Panc1 (cell line): ENCODE data around the gene CLEC4M. TPM values are rescaled to one million over a fixed set of nuclear protein-coding genes. Genes with fewer than 3 reads are reported as not detected.
"Not testable (repeated sequence)": the region's sequence is repeated elsewhere in the genome, so short reads cannot be mapped to it uniquely, and the experiment has no call there.

Experiments used
- ATAC-seq: fragments of 200-7000 bp; cut with Tn5 transposase; 2 replicates; pipeline ENCODE4 v1.9.1; 2020; ENCODE audit warnings: mild to moderate bottlenecking, moderate library complexity
- BruUV-seq: library from RNA; stranded (reverse); fragments of 400-500 nt; replicated peaks from 2 replicates; lab custom pipeline; 2021; lab: Mats Ljungman, UMichigan
- CTCF ChIA-PET: fragments of 300-600 bp; sonication (Branson Sonifier 250); formaldehyde crosslinking; loops from one replicate; lab custom pipeline; 2022; ENCODE audit warnings: antibody characterized with exemption; lab: Charles Lee
- POLR2A ChIA-PET: fragments of 300-600 bp; sonication (Branson Sonifier 250); formaldehyde crosslinking; loops from one replicate; lab custom pipeline; 2022; ENCODE audit warnings: antibody characterized with exemption; lab: Charles Lee
- DNase-seq: peaks from one replicate; pipeline ENCODE4 v3.0.0-alpha.2; 2010; ENCODE audit warnings: low read depth, low spot score
- H3K27ac ChIP-seq: 2 replicates; pipeline ENCODE4 v1.5.1; 2011; ENCODE audit warnings: mild to moderate bottlenecking, low read length, inconsistent platforms
- H3K27me3 ChIP-seq: fragments of 200-500 bp; sonication (Bioruptor generic); 2 replicates; pipeline ENCODE4 v1.6.0; 2014; ENCODE audit warnings: low read length, inconsistent platforms; ENCODE audit not compliant: control insufficient read depth, insufficient read depth
- H3K36me3 ChIP-seq: fragments of 200-500 bp; sonication (Bioruptor generic); 2 replicates; pipeline ENCODE4 v1.5.1; 2014; ENCODE audit warnings: inconsistent platforms, mild to moderate bottlenecking, low read length, moderate library complexity; ENCODE audit not compliant: control insufficient read depth, insufficient read depth
- H3K4me1 ChIP-seq: 2 replicates; pipeline ENCODE4 v1.5.1; 2011; ENCODE audit warnings: inconsistent platforms, mild to moderate bottlenecking, low read length, moderate library complexity; ENCODE audit not compliant: control insufficient read depth, insufficient read depth
- H3K4me3 ChIP-seq, 2 experiments: 2 replicates each; pipeline ENCODE4 v1.5.1; 2011 to 2012; ENCODE audit warnings: low read depth in 2 of 2, low read length in 2 of 2, mild to moderate bottlenecking in 2 of 2, inconsistent platforms in 1 of 2, moderate library complexity in 1 of 2
- H3K9me3 ChIP-seq: fragments of 200-500 bp; sonication (Bioruptor generic); 2 replicates; pipeline ENCODE4 v1.5.1; 2014; ENCODE audit warnings: low read depth, mild to moderate bottlenecking, inconsistent platforms, low read length, moderate library complexity; ENCODE audit not compliant: control insufficient read depth, insufficient read depth
- POLR2AphosphoS5 ChIP-seq: IDR thresholded peaks from 2 replicates; pipeline ENCODE4 v1.6.1; 2012; ENCODE audit warnings: mild to moderate bottlenecking, low read depth, low read length, moderate library complexity
- SIN3A ChIP-seq: IDR thresholded peaks from 2 replicates; pipeline ENCODE4 v1.6.1; 2012; ENCODE audit warnings: low read depth, mild to moderate bottlenecking, low read length, moderate library complexity, borderline replicate concordance; ENCODE audit not compliant: insufficient read depth
- TCF7L2 ChIP-seq: IDR thresholded peaks from 2 replicates; pipeline ENCODE4 v1.6.1; 2011; ENCODE audit warnings: mild to moderate bottlenecking, low read depth, low read length, inconsistent platforms
- in situ Hi-C: cut with HindIII; loops from 2 replicates; pipeline ENCODE4 v1.10.0; 2016; ENCODE audit warnings: low sequenced_read_pairs, low pct_unique_long_range_greater_than_20kb
- intact Hi-C: fragments of 100-400 bp; cut with micrococcal nuclease; formaldehyde crosslinking; loops from one replicate; pipeline ENCODE4 v1.10.0; 2022; ENCODE audit not compliant: unreplicated experiment
- total RNA-seq: library from RNA; stranded (reverse); gene quantifications from one replicate; pipeline ENCODE4 v1.2.1, GENCODE V29; 2021; ENCODE audit not compliant: unreplicated experiment
- TF ChIP-seq, protein P1 (sequence below): fragments of 450-650 bp; IDR thresholded peaks from 2 replicates; pipeline ENCODE4 v1.5.1; 2017; ENCODE audit warnings: mild to moderate bottlenecking
- TF ChIP-seq, protein P2 (sequence below), 2 experiments: IDR thresholded peaks; 2 replicates each; pipeline ENCODE4 v1.6.1; 2011 to 2012; ENCODE audit warnings: low read depth in 2 of 2, control low read depth in 1 of 2, low read length in 1 of 2, mild to moderate bottlenecking in 1 of 2, moderate library complexity in 1 of 2; ENCODE audit not compliant: insufficient read depth in 1 of 2

Gene CLEC4M
- total RNA-seq, 1 experiment from 2014 or later, result not detected

DNA sequence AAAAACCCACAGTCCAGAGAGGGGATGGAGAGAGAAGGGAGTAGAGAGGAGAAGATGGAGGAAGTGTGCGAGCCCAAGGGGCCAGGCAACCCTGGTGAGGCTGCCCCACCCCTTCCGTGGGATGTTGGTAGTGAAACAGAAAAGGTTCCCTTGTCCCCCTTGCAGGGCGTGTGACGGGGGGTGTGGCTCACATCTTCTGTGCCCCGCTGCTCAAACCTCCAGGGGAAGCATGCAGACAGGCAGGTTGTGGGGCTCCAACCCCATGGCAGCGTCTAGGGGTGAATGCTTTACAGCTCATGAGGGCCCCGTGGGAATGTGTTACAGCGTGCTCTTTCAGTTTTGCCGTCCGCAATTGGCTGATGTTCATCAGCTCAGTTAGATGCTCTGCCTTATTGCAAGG, 52.3 kb downstream of the CLEC4M start:
- Histone ChIP-seq H3K4me3 (no peak overlapping the region), H3K27ac (no peak overlapping the region), H3K27me3 (no peaks in the 10 kb centered on the region), H3K9me3 (peaks cover 3% of the 10 kb centered on the region; the same call in 1 of the 2 replicates), H3K36me3 (no peaks in the 10 kb centered on the region), H3K4me1 (no peaks in the 10 kb centered on the region)
- in situ Hi-C loops (no loop called here), intact Hi-C loops (no loop called here)
- POLR2A ChIA-PET, result no interaction called here
- TF ChIP-seq, protein P1, sequence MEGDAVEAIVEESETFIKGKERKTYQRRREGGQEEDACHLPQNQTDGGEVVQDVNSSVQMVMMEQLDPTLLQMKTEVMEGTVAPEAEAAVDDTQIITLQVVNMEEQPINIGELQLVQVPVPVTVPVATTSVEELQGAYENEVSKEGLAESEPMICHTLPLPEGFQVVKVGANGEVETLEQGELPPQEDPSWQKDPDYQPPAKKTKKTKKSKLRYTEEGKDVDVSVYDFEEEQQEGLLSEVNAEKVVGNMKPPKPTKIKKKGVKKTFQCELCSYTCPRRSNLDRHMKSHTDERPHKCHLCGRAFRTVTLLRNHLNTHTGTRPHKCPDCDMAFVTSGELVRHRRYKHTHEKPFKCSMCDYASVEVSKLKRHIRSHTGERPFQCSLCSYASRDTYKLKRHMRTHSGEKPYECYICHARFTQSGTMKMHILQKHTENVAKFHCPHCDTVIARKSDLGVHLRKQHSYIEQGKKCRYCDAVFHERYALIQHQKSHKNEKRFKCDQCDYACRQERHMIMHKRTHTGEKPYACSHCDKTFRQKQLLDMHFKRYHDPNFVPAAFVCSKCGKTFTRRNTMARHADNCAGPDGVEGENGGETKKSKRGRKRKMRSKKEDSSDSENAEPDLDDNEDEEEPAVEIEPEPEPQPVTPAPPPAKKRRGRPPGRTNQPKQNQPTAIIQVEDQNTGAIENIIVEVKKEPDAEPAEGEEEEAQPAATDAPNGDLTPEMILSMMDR, result no peak
- no peak for TF ChIP-seq SIN3A
- TF ChIP-seq POLR2AphosphoS5, result no peak
- ATAC-seq (no peak), DNase-seq (no peak)
- no TSS peak for BruUV-seq
- CTCF ChIA-PET, result no interaction called here

- POLR2A ChIA-PET, H3K27me3 ChIP-seq, H3K9me3 ChIP-seq, H3K27ac ChIP-seq, ATAC-seq, H3K4me3 ChIP-seq, H3K36me3 ChIP-seq, DNase-seq, intact Hi-C loops, BruUV-seq, in situ Hi-C loops, CTCF ChIA-PET, H3K4me1 ChIP-seq: not testable (repeated sequence)
Observed at GRCh38 chr19:7816040-7816439, 53.0 kb downstream of the CLEC4M start.

DNA sequence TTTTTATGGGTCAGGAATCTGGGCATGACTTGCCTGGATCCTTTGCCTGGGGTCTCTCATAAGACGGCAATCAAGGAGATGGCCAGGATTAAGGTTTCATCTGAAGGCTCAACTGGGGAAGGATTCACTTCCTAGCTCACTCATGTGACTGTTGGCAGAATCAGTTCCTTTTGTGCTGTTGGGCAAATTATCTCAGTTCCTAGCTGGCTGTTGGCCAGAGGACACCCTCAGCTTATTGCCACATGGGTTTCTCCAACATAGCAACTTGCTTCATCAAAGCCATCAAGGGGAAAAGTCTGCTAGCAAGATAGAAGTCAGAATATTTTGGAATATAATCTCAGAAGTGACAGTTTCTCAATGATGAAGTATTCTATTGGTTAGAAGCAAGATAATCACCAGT, 54.8 kb downstream of the CLEC4M start:
- peaks cover 3% of the 10 kb centered on the region; the same call in 1 of the 2 replicates for H3K9me3 ChIP-seq
- no peak overlapping the region for H3K27ac ChIP-seq
- ChIA-PET CTCF (no interaction called here), POLR2A (no interaction called here)
- no TSS peak for BruUV-seq
- in situ Hi-C loops (no loop called here), intact Hi-C loops (no loop called here)
- no peaks in the 10 kb centered on the region for H3K4me1 ChIP-seq
- no peaks in the 10 kb centered on the region for H3K27me3 ChIP-seq
- no peaks in the 10 kb centered on the region for H3K36me3 ChIP-seq
- no peak overlapping the region for H3K4me3 ChIP-seq
- TF ChIP-seq SIN3A, result no peak
- TF ChIP-seq POLR2AphosphoS5, result no peak
- TF ChIP-seq, protein P2, sequence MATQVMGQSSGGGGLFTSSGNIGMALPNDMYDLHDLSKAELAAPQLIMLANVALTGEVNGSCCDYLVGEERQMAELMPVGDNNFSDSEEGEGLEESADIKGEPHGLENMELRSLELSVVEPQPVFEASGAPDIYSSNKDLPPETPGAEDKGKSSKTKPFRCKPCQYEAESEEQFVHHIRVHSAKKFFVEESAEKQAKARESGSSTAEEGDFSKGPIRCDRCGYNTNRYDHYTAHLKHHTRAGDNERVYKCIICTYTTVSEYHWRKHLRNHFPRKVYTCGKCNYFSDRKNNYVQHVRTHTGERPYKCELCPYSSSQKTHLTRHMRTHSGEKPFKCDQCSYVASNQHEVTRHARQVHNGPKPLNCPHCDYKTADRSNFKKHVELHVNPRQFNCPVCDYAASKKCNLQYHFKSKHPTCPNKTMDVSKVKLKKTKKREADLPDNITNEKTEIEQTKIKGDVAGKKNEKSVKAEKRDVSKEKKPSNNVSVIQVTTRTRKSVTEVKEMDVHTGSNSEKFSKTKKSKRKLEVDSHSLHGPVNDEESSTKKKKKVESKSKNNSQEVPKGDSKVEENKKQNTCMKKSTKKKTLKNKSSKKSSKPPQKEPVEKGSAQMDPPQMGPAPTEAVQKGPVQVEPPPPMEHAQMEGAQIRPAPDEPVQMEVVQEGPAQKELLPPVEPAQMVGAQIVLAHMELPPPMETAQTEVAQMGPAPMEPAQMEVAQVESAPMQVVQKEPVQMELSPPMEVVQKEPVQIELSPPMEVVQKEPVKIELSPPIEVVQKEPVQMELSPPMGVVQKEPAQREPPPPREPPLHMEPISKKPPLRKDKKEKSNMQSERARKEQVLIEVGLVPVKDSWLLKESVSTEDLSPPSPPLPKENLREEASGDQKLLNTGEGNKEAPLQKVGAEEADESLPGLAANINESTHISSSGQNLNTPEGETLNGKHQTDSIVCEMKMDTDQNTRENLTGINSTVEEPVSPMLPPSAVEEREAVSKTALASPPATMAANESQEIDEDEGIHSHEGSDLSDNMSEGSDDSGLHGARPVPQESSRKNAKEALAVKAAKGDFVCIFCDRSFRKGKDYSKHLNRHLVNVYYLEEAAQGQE (IDR thresholded peaks at IDR 0.05; ENCODE audit: insufficient read depth in 1 of 2, low read depth in 2 of 2, low read length in 1 of 2), result no peak
- TF ChIP-seq TCF7L2, result no peak
- TF ChIP-seq, protein P1, result no peak
- ATAC-seq, result no peak
- no peak for DNase-seq
